Measurements from ENCODE around the gene TPRN. TPM values are rescaled to one million over a fixed set of nuclear protein-coding genes. Genes with fewer than 3 reads are reported as not detected.
"Not testable (repeated sequence)": the region's sequence is repeated elsewhere in the genome, so short reads cannot be mapped to it uniquely, and the experiment has no call there.

Gene TPRN
- total and polyA plus RNA-seq, 12 donors, result 10.2 to 31.5 (median 20.4) TPM

GRCh38 chr9:137245450-137246421 is 45.2 kb upstream of the TPRN start:
- WGBS, 2 donors, result 93 to 95% methylated on average over 25 of the region's 25 CpGs
- TF ChIP-seq CTCF (IDR thresholded peaks at IDR 0.05), result no peak
- intact Hi-C loops (cut with DNase I), result no loop called here
- H3K27ac ChIP-seq, result no peak overlapping the region
- peaks cover 0 to 26% (median 12%) of the 10 kb centered on the region in 9 donors for H3K36me3 ChIP-seq
- H3K4me1 ChIP-seq, result peaks cover 3 to 47% (median 32%) of the 10 kb centered on the region in 9 donors
- H3K27me3 ChIP-seq, result no peaks in the 10 kb centered on the region
- no peaks in the 10 kb centered on the region for H3K9me3 ChIP-seq
- H3K4me3 ChIP-seq, result no peak overlapping the region
- ATAC-seq, result no peak
- DNase-seq, result no peak

GRCh38 chr9:137244486-137245449 is 44.2 kb upstream of the TPRN start:
- H3K27ac ChIP-seq, result no peak overlapping the region
- no peak for TF ChIP-seq CTCF (IDR thresholded peaks at IDR 0.05)
- no peak for DNase-seq
- intact Hi-C loops (cut with DNase I), result no loop called here
- no peak overlapping the region for H3K4me3 ChIP-seq
- 70 to 76% methylated on average over 36 of the region's 36 CpGs for WGBS, 2 donors
- peaks cover 4 to 42% (median 29%) of the 10 kb centered on the region in 9 donors for H3K4me1 ChIP-seq
- H3K27me3 ChIP-seq, result no peaks in the 10 kb centered on the region
- H3K36me3 ChIP-seq, result peaks cover 0 to 26% (median 12%) of the 10 kb centered on the region in 9 donors
- H3K9me3 ChIP-seq, result no peaks in the 10 kb centered on the region
- ATAC-seq, result no peak

GRCh38 chr9:137243626-137244485 is 43.3 kb upstream of the TPRN start:
- no peak for DNase-seq
- peaks cover 0 to 26% (median 12%) of the 10 kb centered on the region in 9 donors for H3K36me3 ChIP-seq
- TF ChIP-seq CTCF (IDR thresholded peaks at IDR 0.05), result no peak
- H3K9me3 ChIP-seq, result no peaks in the 10 kb centered on the region
- H3K4me3 ChIP-seq, result no peak overlapping the region
- 56 to 67% methylated on average over 15 of the region's 15 CpGs for WGBS, 2 donors
- no peak overlapping the region for H3K27ac ChIP-seq
- intact Hi-C loops (cut with DNase I), result no loop called here
- no peaks in the 10 kb centered on the region for H3K27me3 ChIP-seq
- H3K4me1 ChIP-seq, result peaks cover 5 to 48% (median 33%) of the 10 kb centered on the region in 9 donors
- ATAC-seq, result no peak

GRCh38 chr9:137243266-137243625 is 42.7 kb upstream of the TPRN start:
- H3K27ac ChIP-seq, result peak overlapping the region in 1 of 10 donors; percentile 94
- DNase-seq; intact Hi-C loops (cut with DNase I); H3K27me3 ChIP-seq; H3K9me3 ChIP-seq; ATAC-seq: not testable (repeated sequence)
- H3K36me3 ChIP-seq, result peaks cover 0 to 26% (median 12%) of the 10 kb centered on the region in 9 donors
- H3K4me1 ChIP-seq, result peaks cover 5 to 54% (median 40%) of the 10 kb centered on the region in 9 donors
- H3K4me3 ChIP-seq, result peak overlapping the region in 1 of 10 donors; percentile 94
- 90% methylated on average over 18 of the region's 18 CpGs for WGBS, 2 donors

Data from heart right ventricle (tissue), 16 donors.